ENCODE results near the gene CIART. TPM values are rescaled to one million over a fixed set of nuclear protein-coding genes. Genes with fewer than 3 reads are reported as not detected.

CIART gene
- polyA plus RNA-seq, 2 donors: 4.9 to 7.3 TPM

DNA sequence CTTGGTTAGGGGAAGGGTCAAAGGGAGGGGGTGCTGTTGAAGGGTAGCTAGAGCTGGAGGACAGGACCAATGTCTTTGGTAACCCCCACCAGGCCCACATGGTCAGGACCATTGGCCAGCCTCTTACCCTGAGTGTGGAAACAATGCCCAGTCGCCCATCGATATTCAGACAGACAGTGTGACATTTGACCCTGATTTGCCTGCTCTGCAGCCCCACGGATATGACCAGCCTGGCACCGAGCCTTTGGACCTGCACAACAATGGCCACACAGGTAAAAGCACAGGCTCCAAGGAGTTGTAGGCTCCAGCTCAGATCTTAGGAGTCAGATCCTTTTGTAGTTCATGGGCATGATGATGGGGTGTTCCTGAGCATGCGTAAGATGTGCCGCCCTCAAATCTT, 21.0 kb upstream of the CIART start:
- Histone ChIP-seq H3K9me3 (ENCODE audit: control insufficient read depth in 2 of 2, insufficient read depth in 1 of 2, low read depth in 1 of 2, low read length in 1 of 2) (no peaks in the 10 kb centered on the region), H3K27me3 (ENCODE audit: control insufficient read depth in 1 of 2, insufficient read depth in 2 of 2, low read length in 2 of 2) (no peaks in the 10 kb centered on the region), H3K36me3 (ENCODE audit: control insufficient read depth in 2 of 2, insufficient read depth in 2 of 2, low read length in 1 of 2) (peaks cover 10 to 13% of the 10 kb centered on the region in 2 donors), H3K4me1 (ENCODE audit: control insufficient read depth in 2 of 2, insufficient read depth in 2 of 2, low read length in 1 of 2) (peaks cover 0 to 3% of the 10 kb centered on the region in 2 donors), H3K27ac (ENCODE audit: low read depth in 2 of 2, low read length in 1 of 2) (no peak overlapping the region), H3K4me3 (ENCODE audit: low read depth in 1 of 2, low read length in 2 of 2) (no peak overlapping the region)
- WGBS, 2 donors: 88 to 90% methylated on average over 6 of the region's 6 CpGs

DNA sequence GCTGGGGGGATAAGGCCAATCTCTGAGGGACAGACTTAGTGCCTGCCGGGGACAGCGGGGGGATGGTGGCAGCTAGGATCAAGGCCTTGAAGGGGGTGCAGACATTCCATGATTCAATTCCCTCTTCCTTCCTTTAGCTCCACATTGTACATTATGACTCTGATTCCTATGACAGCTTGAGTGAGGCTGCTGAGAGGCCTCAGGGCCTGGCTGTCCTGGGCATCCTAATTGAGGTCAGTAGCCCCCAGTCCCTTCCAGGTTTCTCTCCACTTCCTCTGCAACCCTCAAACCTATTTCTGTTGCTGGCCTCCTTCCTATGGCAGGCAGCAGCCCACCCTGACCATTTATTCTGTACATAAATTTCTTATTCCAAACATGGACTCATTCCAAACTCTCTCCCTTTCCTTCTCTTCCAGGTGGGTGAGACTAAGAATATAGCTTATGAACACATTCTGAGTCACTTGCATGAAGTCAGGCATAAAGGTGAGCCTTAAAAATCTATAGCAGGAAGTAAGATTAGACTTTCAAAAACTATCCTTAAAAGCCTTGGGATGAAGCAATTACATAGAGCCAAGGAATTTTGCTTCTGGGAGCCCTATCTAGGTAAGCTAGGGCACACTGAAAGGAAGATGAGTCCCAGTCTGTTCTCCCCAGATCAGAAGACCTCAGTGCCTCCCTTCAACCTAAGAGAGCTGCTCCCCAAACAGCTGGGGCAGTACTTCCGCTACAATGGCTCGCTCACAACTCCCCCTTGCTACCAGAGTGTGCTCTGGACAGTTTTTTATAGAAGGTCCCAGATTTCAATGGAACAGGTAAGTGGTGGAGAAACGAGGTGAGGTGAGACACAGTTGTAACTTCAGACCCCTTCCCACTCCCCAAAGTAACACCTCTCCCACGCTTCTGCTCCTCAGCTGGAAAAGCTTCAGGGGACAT, 19.7 kb upstream of the CIART start:
- peaks cover 3% of the 10 kb centered on the region in 2 donors for H3K4me1 ChIP-seq (ENCODE audit: control insufficient read depth in 2 of 2, insufficient read depth in 2 of 2, low read length in 1 of 2)
- H3K27ac ChIP-seq (ENCODE audit: low read depth in 2 of 2, low read length in 1 of 2): peak overlapping the region in 1 of 2 donors; percentile 59
- H3K36me3 ChIP-seq (ENCODE audit: control insufficient read depth in 2 of 2, insufficient read depth in 2 of 2, low read length in 1 of 2): peaks cover 11 to 17% of the 10 kb centered on the region in 2 donors
- H3K4me3 ChIP-seq (ENCODE audit: low read depth in 1 of 2, low read length in 2 of 2): no peak overlapping the region
- no peaks in the 10 kb centered on the region for H3K9me3 ChIP-seq (ENCODE audit: control insufficient read depth in 2 of 2, insufficient read depth in 1 of 2, low read depth in 1 of 2, low read length in 1 of 2)
- no peaks in the 10 kb centered on the region for H3K27me3 ChIP-seq (ENCODE audit: control insufficient read depth in 1 of 2, insufficient read depth in 2 of 2, low read length in 2 of 2)
- 77% methylated on average over 6 of the region's 6 CpGs for WGBS, 2 donors

DNA sequence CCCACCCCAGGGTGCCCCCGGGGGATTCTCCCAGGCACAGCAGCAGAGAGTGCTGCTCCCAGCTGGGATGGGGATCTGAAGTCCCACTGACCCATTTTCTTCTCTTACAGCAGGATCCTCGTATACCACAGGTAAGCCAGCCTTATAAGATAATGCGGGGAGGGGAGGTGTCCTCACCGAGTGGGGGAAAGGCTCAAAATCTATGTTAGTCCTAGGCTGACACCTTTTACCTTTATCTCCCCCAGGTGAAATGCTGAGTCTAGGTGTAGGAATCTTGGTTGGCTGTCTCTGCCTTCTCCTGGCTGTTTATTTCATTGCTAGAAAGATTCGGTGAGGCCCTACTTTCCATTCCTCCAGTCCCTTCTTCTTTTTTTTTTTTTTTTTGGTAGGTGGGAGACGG, 18.8 kb upstream of the CIART start:
- no peaks in the 10 kb centered on the region for H3K9me3 ChIP-seq (ENCODE audit: control insufficient read depth in 2 of 2, insufficient read depth in 1 of 2, low read depth in 1 of 2, low read length in 1 of 2)
- no peak overlapping the region for H3K4me3 ChIP-seq (ENCODE audit: low read depth in 1 of 2, low read length in 2 of 2)
- H3K4me1 ChIP-seq (ENCODE audit: control insufficient read depth in 2 of 2, insufficient read depth in 2 of 2, low read length in 1 of 2): peaks cover 3 to 7% of the 10 kb centered on the region in 2 donors
- no peak overlapping the region for H3K27ac ChIP-seq (ENCODE audit: low read depth in 2 of 2, low read length in 1 of 2)
- 82 to 88% methylated on average over 6 of the region's 6 CpGs for WGBS, 2 donors
- no peaks in the 10 kb centered on the region for H3K27me3 ChIP-seq (ENCODE audit: control insufficient read depth in 1 of 2, insufficient read depth in 2 of 2, low read length in 2 of 2)
- H3K36me3 ChIP-seq (ENCODE audit: control insufficient read depth in 2 of 2, insufficient read depth in 2 of 2, low read length in 1 of 2): peaks cover 11 to 17% of the 10 kb centered on the region in 2 donors

DNA sequence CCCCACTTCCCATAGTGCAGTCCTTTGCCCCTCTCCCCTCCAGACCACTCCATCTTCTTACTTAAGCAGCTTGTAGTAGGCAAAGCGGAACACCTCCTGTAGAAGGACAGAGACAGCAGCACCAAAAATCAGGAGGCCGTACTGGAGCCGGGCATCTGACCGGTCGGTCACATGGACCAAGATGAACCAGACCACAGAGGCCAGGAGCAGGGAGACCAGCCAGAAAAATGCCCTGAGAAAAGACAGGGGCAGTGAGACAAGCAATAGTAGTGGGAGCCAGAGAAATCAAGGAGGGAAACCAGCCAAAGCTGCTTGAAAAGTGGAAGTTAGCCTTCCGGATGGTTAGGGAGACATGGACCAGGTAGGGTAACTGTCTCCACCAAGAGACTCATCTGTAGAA, 14.5 kb upstream of the CIART start:
- Histone ChIP-seq H3K4me3 (ENCODE audit: low read depth in 1 of 2, low read length in 2 of 2) (peak overlapping the region; percentile 79 to 97), H3K27ac (ENCODE audit: low read depth in 2 of 2, low read length in 1 of 2) (peak overlapping the region in 1 of 2 donors; percentile 92), H3K27me3 (ENCODE audit: control insufficient read depth in 1 of 2, insufficient read depth in 2 of 2, low read length in 2 of 2) (no peaks in the 10 kb centered on the region), H3K36me3 (ENCODE audit: control insufficient read depth in 2 of 2, insufficient read depth in 2 of 2, low read length in 1 of 2) (peaks cover 11 to 17% of the 10 kb centered on the region in 2 donors), H3K4me1 (ENCODE audit: control insufficient read depth in 2 of 2, insufficient read depth in 2 of 2, low read length in 1 of 2) (peaks cover 0 to 7% of the 10 kb centered on the region in 2 donors), H3K9me3 (ENCODE audit: control insufficient read depth in 2 of 2, insufficient read depth in 1 of 2, low read depth in 1 of 2, low read length in 1 of 2) (no peaks in the 10 kb centered on the region)
- 26 to 30% methylated on average over 6 of the region's 6 CpGs for WGBS, 2 donors

DNA sequence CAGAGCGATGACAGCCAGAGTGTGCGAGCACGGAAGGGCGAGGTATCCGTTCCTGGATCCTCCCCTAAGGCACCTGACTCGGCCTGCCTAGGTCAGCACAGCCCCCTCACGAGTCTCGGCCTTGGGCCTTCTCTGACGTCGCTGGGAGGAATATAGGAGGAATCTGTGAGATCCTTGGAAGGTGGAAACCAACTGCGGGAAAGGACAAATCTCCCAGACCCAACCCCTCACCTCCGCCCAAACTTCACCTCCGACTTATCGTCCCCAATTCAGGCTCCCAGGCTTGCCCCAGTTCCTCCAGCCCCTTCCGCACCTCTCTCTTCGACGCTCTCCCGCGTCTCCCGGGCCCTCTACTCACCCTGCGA, 14.0 kb upstream of the CIART start:
- Histone ChIP-seq H3K4me1 (ENCODE audit: control insufficient read depth in 2 of 2, insufficient read depth in 2 of 2, low read length in 1 of 2) (peaks cover 0 to 7% of the 10 kb centered on the region in 2 donors), H3K27me3 (ENCODE audit: control insufficient read depth in 1 of 2, insufficient read depth in 2 of 2, low read length in 2 of 2) (no peaks in the 10 kb centered on the region), H3K4me3 (ENCODE audit: low read depth in 1 of 2, low read length in 2 of 2) (peak overlapping the region; percentile 79 to 97), H3K9me3 (ENCODE audit: control insufficient read depth in 2 of 2, insufficient read depth in 1 of 2, low read depth in 1 of 2, low read length in 1 of 2) (no peaks in the 10 kb centered on the region), H3K27ac (ENCODE audit: low read depth in 2 of 2, low read length in 1 of 2) (peak overlapping the region; percentile 85 to 92), H3K36me3 (ENCODE audit: control insufficient read depth in 2 of 2, insufficient read depth in 2 of 2, low read length in 1 of 2) (peaks cover 11 to 17% of the 10 kb centered on the region in 2 donors)
- 0 to 1% methylated on average over 21 of the region's 21 CpGs for WGBS, 2 donors

DNA sequence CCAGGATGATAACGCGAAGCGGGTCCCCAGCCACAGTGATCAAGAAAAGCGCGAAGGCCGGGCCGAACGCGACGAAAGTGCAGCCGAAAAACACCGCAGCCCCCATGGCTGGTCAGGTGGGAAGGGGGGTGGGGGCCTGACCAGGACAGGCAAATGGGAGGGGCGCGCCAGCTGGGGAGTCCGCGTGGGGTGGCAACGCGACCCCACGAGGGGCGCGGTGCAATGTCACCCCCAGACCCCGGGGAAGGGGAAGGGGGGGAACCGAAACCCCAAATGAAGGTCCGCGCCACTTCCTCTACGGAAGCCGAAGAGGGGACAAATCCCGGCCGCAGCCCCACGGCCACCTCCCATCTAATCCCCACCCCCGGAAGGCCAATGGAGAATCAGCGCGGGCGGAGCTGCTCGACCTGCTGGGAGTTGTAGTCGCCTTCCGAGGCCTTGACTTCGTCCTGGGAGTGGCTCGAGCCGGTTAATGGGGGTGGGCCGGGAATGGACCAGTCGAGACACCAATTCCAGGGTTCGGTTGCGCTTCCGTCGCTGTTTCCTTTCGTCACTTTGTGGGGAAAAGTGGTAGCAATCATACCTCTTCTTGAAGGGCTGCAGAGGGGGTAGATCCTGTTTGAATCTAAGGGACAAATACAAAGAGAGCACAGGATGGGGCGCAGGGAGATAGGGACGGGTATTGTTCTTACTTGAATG, 13.5 kb upstream of the CIART start, which contains the start of gene APH1A:
Gene APH1A (minus strand): TSS at position 312 of the 699 bp plus-strand sequence. CDS start 206 bp downstream, at position 106.
- Histone ChIP-seq H3K36me3 (ENCODE audit: control insufficient read depth in 2 of 2, insufficient read depth in 2 of 2, low read length in 1 of 2) (peaks cover 11 to 17% of the 10 kb centered on the region in 2 donors), H3K27ac (ENCODE audit: low read depth in 2 of 2, low read length in 1 of 2) (peak within 1 kb of the TSS; percentile 85 to 92), H3K4me1 (ENCODE audit: control insufficient read depth in 2 of 2, insufficient read depth in 2 of 2, low read length in 1 of 2) (peaks cover 0 to 7% of the 10 kb centered on the region in 2 donors), H3K9me3 (ENCODE audit: control insufficient read depth in 2 of 2, insufficient read depth in 1 of 2, low read depth in 1 of 2, low read length in 1 of 2) (no peaks in the 10 kb centered on the region), H3K4me3 (ENCODE audit: low read depth in 1 of 2, low read length in 2 of 2) (peak within 1 kb of the TSS; percentile 79 to 97), H3K27me3 (ENCODE audit: control insufficient read depth in 1 of 2, insufficient read depth in 2 of 2, low read length in 2 of 2) (no peaks in the 10 kb centered on the region)
- WGBS, 2 donors: 0 to 1% methylated on average over 48 to 49 of the region's 49 CpGs

DNA sequence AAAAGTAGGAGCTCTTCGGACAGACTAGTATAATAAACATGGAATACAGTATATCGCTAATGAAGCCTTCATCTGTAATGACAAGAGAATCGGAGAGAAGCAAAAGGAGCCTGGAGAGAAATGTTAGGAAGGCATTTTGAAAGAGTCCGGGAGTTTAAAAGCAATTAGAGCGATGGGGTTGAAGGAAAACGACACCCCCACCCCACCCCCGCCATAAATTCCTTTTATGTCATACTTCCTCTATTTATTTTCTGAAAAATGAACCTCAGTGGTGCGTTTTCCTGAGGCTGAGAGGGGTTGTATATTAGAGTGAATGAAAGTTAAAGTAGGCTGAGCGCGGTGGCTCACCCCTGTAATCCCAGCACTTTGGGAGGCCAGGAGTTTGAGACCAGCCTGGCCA, 12.9 kb upstream of the CIART start:
- H3K27ac ChIP-seq (ENCODE audit: low read depth in 2 of 2, low read length in 1 of 2): peak overlapping the region in 1 of 2 donors; percentile 85
- peaks cover 0 to 7% of the 10 kb centered on the region in 2 donors for H3K4me1 ChIP-seq (ENCODE audit: control insufficient read depth in 2 of 2, insufficient read depth in 2 of 2, low read length in 1 of 2)
- peaks cover 11 to 16% of the 10 kb centered on the region in 2 donors for H3K36me3 ChIP-seq (ENCODE audit: control insufficient read depth in 2 of 2, insufficient read depth in 2 of 2, low read length in 1 of 2)
- H3K27me3 ChIP-seq (ENCODE audit: control insufficient read depth in 1 of 2, insufficient read depth in 2 of 2, low read length in 2 of 2): no peaks in the 10 kb centered on the region
- WGBS, 2 donors: 35 to 40% methylated on average over 10 of the region's 10 CpGs
- no peaks in the 10 kb centered on the region for H3K9me3 ChIP-seq (ENCODE audit: control insufficient read depth in 2 of 2, insufficient read depth in 1 of 2, low read depth in 1 of 2, low read length in 1 of 2)
- H3K4me3 ChIP-seq (ENCODE audit: low read depth in 1 of 2, low read length in 2 of 2): peak overlapping the region; percentile 79 to 97

DNA sequence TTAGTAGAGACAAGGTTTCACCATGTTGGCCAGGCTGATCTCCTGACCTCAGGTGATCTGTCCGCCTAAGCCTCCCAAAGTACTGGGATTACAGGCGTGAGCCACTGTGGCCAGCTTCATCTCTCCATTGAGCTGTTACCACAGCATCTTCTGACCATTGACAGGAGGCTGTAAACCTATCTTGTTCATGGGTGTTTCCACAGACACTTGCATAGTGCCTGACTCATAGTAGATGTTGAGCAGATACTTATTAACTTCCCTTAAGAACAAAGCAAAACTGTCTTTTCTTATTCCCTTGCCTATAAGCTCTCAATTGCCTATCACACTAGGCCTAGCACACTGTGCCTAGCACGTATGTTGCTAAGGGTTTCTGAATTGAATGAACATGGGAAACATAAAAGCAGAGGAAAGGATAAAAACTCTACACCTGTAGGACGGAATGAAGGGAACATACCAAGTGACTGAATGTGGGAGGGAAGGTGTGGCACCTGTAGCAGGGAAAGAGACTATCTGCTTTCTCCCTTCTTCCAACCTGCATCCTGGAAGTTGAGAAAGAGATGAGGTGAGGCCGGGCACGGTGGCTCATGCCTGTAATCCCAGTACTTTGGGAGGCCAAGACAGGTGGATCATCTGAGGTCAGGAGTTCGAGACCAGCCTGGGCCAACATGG, 10.9 kb upstream of the CIART start:
- 92 to 94% methylated on average over 7 of the region's 7 CpGs for WGBS, 2 donors

DNA sequence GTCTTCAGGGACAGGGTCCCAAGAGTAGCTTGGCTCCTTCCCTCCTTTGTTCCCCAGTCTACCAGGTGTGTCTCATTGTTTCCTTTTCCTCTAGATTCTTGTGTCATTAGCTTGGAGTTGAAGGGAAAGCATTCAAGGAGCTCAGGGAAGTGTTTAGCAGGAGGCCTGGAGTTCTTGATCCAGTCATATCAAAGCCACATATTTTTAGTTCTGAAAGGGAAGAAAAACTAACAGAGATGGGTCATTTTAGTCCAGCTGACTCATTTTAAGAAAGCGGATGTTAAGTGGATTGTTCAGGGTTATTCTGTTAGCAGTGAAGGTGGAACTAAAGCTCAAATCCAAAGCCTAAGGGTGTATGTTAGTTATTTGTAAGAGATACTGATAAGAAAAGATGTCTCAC, 9.0 kb upstream of the CIART start:
- 71 to 82% methylated on average over 1 of the region's 1 CpG for WGBS, 2 donors
- Histone ChIP-seq H3K27me3 (ENCODE audit: control insufficient read depth in 1 of 2, insufficient read depth in 2 of 2, low read length in 2 of 2) (no peaks in the 10 kb centered on the region), H3K9me3 (ENCODE audit: control insufficient read depth in 2 of 2, insufficient read depth in 1 of 2, low read depth in 1 of 2, low read length in 1 of 2) (no peaks in the 10 kb centered on the region), H3K4me3 (ENCODE audit: low read depth in 1 of 2, low read length in 2 of 2) (no peak overlapping the region), H3K27ac (ENCODE audit: low read depth in 2 of 2, low read length in 1 of 2) (no peak overlapping the region), H3K4me1 (ENCODE audit: control insufficient read depth in 2 of 2, insufficient read depth in 2 of 2, low read length in 1 of 2) (no peaks in the 10 kb centered on the region), H3K36me3 (ENCODE audit: control insufficient read depth in 2 of 2, insufficient read depth in 2 of 2, low read length in 1 of 2) (no peaks in the 10 kb centered on the region)

More for the DNA sequence above, 10.9 kb upstream of the CIART start:
- Histone ChIP-seq H3K9me3 (ENCODE audit: control insufficient read depth in 2 of 2, insufficient read depth in 1 of 2, low read depth in 1 of 2, low read length in 1 of 2) (no peaks in the 10 kb centered on the region), H3K36me3 (ENCODE audit: control insufficient read depth in 2 of 2, insufficient read depth in 2 of 2, low read length in 1 of 2) (peaks cover 0 to 3% of the 10 kb centered on the region in 2 donors), H3K4me1 (ENCODE audit: control insufficient read depth in 2 of 2, insufficient read depth in 2 of 2, low read length in 1 of 2) (peaks cover 0 to 7% of the 10 kb centered on the region in 2 donors), H3K27ac (ENCODE audit: low read depth in 2 of 2, low read length in 1 of 2) (no peak overlapping the region), H3K27me3 (ENCODE audit: control insufficient read depth in 1 of 2, insufficient read depth in 2 of 2, low read length in 2 of 2) (no peaks in the 10 kb centered on the region), H3K4me3 (ENCODE audit: low read depth in 1 of 2, low read length in 2 of 2) (no peak overlapping the region)
